ENCODE results near the gene TP53. TPM values are rescaled to one million over a fixed set of nuclear protein-coding genes. Genes with fewer than 3 reads are reported as not detected.
A peak's percentile ranks its signal among the peaks of the same experiment; 100 is the strongest.

TP53 gene
- total RNA-seq, 2 experiments from 2014 or later: 129 to 138 TPM

DNA sequence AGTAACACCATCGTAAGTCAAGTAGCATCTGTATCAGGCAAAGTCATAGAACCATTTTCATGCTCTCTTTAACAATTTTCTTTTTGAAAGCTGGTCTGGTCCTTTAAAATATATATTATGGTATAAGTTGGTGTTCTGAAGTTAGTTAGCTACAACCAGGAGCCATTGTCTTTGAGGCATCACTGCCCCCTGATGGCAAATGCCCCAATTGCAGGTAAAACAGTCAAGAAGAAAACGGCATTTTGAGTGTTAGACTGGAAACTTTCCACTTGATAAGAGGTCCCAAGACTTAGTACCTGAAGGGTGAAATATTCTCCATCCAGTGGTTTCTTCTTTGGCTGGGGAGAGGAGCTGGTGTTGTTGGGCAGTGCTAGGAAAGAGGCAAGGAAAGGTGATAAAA is 14.1 kb downstream of the TP53 start:
- Mint-ChIP-seq H3K9me3 (peaks cover 8% of the 10 kb centered on the region), H3K27ac (no peak overlapping the region), H3K4me3 (no peak overlapping the region), H3K4me1 (ENCODE audit: low read depth) (no peaks in the 10 kb centered on the region), H3K27me3 (no peaks in the 10 kb centered on the region), H3K36me3 (ENCODE audit: low read depth) (peaks cover 48% of the 10 kb centered on the region)
- no peak for ATAC-seq
- intact Hi-C loops (cut with micrococcal nuclease): no loop called here
- TF ChIP-seq, protein P1, sequence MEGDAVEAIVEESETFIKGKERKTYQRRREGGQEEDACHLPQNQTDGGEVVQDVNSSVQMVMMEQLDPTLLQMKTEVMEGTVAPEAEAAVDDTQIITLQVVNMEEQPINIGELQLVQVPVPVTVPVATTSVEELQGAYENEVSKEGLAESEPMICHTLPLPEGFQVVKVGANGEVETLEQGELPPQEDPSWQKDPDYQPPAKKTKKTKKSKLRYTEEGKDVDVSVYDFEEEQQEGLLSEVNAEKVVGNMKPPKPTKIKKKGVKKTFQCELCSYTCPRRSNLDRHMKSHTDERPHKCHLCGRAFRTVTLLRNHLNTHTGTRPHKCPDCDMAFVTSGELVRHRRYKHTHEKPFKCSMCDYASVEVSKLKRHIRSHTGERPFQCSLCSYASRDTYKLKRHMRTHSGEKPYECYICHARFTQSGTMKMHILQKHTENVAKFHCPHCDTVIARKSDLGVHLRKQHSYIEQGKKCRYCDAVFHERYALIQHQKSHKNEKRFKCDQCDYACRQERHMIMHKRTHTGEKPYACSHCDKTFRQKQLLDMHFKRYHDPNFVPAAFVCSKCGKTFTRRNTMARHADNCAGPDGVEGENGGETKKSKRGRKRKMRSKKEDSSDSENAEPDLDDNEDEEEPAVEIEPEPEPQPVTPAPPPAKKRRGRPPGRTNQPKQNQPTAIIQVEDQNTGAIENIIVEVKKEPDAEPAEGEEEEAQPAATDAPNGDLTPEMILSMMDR (IDR thresholded peaks at IDR 0.05): peak; percentile 65
- ChIA-PET CTCF (interaction anchor here (0.7 to 2.9 kb wide), 24 partner anchors 9 to 382 kb away, joined by 3 to 37 read pairs (median 4); partner anchors contain the start of genes ATP1B2, SAT2, SOX15 and TP53), POLR2A (interaction anchor here (0.8 to 11.2 kb wide), 4 partner anchors 13 to 43 kb away, joined by 3 to 78 read pairs (median 6); partner anchors contain the start of genes SHBG, TP53 and WRAP53)
- DNase-seq: peak; percentile 79

DNA sequence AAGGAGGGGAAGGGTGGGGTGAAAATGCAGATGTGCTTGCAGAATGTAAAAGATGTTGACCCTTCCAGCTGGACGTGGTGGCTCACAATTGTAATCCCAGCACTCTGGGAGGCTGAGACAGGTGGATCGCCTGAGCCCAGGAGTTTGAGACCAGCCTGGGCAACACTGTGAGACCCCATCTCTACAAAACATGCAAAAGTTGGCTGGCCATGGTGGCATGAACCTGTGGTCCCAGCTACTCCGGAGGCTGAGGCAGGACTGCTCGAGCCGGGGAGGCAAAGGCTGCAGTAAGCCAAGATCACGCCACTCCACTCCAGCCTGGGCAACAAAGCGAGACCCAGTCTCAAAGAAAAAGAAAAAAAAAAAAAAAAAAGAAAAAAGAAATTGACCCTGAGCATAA is 18.8 kb downstream of the TP53 start:
- H3K4me1 Mint-ChIP-seq (ENCODE audit: low read depth): no peaks in the 10 kb centered on the region
- H3K27ac Mint-ChIP-seq: no peak overlapping the region
- DNase-seq (no peak), ATAC-seq (no peak)
- TF ChIP-seq, protein P1 (IDR thresholded peaks at IDR 0.05): no peak
- H3K9me3 Mint-ChIP-seq: peaks cover 2% of the 10 kb centered on the region
- intact Hi-C loops (cut with micrococcal nuclease): no loop called here
- H3K4me3 Mint-ChIP-seq: no peak overlapping the region
- H3K36me3 Mint-ChIP-seq (ENCODE audit: low read depth): peaks cover 29% of the 10 kb centered on the region
- no peaks in the 10 kb centered on the region for H3K27me3 Mint-ChIP-seq
- POLR2A ChIA-PET: interaction anchor here (11.2 kb wide), 1 partner anchor 18 kb away, joined by 78 read pairs; the partner anchor contains the start of genes TP53 and WRAP53
- CTCF ChIA-PET: interaction anchor here (1.1 kb wide), 1 partner anchor 36 kb away, joined by 3 read pairs; no protein-coding TSS in a partner anchor

DNA sequence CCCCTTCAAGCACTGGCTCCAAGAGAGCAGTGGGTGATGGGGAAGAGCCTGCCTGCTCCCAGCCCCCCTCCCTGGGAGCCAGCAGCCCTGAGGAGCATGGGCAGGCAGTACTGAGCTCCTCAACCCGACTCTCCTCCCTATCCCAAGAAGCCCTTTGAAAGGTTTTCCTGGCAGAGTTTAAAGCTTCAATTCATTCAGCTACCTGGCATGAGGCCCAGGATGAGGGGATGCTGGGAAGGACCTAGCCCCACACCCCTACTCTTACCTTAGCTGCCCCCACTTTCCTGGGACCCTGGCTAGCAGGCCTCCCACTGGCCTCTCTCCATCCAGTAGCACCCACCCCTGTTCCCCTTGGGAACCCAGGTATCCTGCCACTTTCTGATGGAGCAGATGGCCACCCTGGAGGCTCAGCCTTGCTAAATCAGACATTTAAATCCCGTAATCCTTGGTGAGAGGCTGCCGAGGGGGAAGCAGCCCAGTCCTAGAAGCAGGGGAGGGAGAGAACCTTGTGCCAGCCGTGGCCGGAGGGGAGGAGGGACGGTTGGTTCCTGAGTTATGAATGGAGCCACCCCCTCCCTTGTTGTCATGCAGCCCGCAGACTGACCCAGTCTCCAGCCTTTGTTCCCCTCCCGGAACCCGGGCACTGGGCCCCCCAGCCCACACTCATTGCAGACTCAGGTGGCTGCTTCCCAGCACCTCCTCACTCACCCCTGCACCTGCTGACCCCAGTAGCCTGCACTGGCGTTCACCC is 19.5 kb downstream of the TP53 start:
- ChIA-PET POLR2A (interaction anchor here (0.6 to 1.3 kb wide), 5 partner anchors 13 to 79 kb away, joined by 3 to 5 read pairs (median 3); partner anchors contain the start of gene ATP1B2), CTCF (interaction anchor here (1.6 kb wide), 1 partner anchor 9 kb away, joined by 3 read pairs; no protein-coding TSS in a partner anchor)
- Mint-ChIP-seq H3K4me3 (no peak overlapping the region), H3K36me3 (ENCODE audit: low read depth) (peaks cover 23% of the 10 kb centered on the region), H3K4me1 (ENCODE audit: low read depth) (no peaks in the 10 kb centered on the region), H3K27me3 (no peaks in the 10 kb centered on the region), H3K9me3 (no peaks in the 10 kb centered on the region), H3K27ac (no peak overlapping the region)
- TF ChIP-seq, protein P1 (IDR thresholded peaks at IDR 0.05): no peak
- intact Hi-C loops (cut with micrococcal nuclease): no loop called here
- DNase-seq (no peak), ATAC-seq (no peak)

DNA sequence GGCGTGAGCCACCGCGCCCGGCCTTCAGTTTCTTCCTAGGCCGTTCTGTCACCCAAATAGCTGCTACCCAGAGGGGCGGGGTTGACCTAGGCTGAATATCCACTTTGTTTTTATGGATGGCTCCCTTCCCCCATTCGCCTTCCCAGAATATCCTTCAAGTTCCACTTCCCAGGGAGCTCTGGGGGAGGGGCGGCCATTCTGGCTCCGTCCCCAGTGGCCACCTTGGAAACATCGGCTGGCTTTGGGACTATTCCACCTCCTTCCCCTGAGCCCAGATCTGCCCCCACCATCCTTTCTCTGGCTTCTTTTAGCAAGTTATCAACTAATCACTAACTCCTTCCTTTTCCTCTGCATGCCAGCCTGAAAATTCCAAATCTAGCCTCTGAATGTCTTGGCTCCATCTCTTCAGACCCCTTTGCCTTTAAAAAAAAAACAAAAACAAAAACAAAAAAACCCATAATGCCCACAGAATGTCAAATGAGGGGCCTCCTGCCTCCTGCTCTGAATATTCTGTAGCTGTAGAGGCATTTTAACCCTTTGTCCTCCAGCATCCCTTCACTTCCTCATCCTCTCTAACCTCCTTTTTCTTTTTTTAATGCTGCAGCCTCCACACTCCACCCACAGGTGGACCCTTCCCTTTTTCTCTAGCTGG is 30.2 kb downstream of the TP53 start:
- ChIA-PET CTCF (interaction anchor here (3.3 kb wide), 1 partner anchor 16 kb away, joined by 17 read pairs; no protein-coding TSS in a partner anchor), POLR2A (interaction anchor here (0.9 kb wide), 1 partner anchor 33 kb away, joined by 3 read pairs; no protein-coding TSS in a partner anchor)
- H3K4me1 Mint-ChIP-seq (ENCODE audit: low read depth): no peaks in the 10 kb centered on the region
- DNase-seq (no peak), ATAC-seq (no peak)
- no peaks in the 10 kb centered on the region for H3K36me3 Mint-ChIP-seq (ENCODE audit: low read depth)
- H3K4me3 Mint-ChIP-seq: no peak overlapping the region
- TF ChIP-seq, protein P1 (IDR thresholded peaks at IDR 0.05): no peak
- intact Hi-C loops (cut with micrococcal nuclease): no loop called here
- H3K27ac Mint-ChIP-seq: no peak overlapping the region
- no peaks in the 10 kb centered on the region for H3K9me3 Mint-ChIP-seq
- H3K27me3 Mint-ChIP-seq: peaks cover 13% of the 10 kb centered on the region
